Measurements from ENCODE around the gene RBM23.

- TF ChIP-seq REST (tag by site-specific recombination; IDR thresholded peaks at IDR 0.05) = no peak
- TF ChIP-seq CTCF (tag by site-specific recombination; IDR thresholded peaks at IDR 0.05) = no peak
- no peak for TF ChIP-seq ZNF169 (tag by site-specific recombination; IDR thresholded peaks at IDR 0.05)
- no peak for TF ChIP-seq ZNF24 (tag by site-specific recombination; IDR thresholded peaks at IDR 0.05)
- no peak for TF ChIP-seq ZBTB48 (tag by site-specific recombination; IDR thresholded peaks at IDR 0.05)
- TF ChIP-seq ZNF416 (tag by site-specific recombination; IDR thresholded peaks at IDR 0.05) = no peak
- TF ChIP-seq ZNF692 (tag by site-specific recombination; IDR thresholded peaks at IDR 0.05) = no peak
Observed at GRCh38 chr14:22923746-22924145, 4.8 kb upstream of the RBM23 start.
